ENCODE data around the gene PRDM1. TPM values are rescaled to one million over a fixed set of nuclear protein-coding genes. Genes with fewer than 3 reads are reported as not detected.

PRDM1 gene
- total and polyA plus RNA-seq, 2 donors (not counting 1 experiment from before 2014, with no cell fraction given): 6.9 to 9.6 TPM

- no peaks in the 10 kb centered on the region for H3K27me3 ChIP-seq (replicated peaks in 1 of 4; ENCODE audit: control extremely low read depth in 1 of 4, control insufficient read depth in 3 of 4, insufficient read depth in 4 of 4, low read length in 3 of 4)
- no peak overlapping the region for H3K4me3 ChIP-seq (ENCODE audit: control extremely low read depth in 1 of 5, extremely low read depth in 1 of 5, insufficient read depth in 1 of 5, low read depth in 2 of 5, low read length in 4 of 5)
- no peaks in the 10 kb centered on the region for H3K79me2 ChIP-seq (ENCODE audit: control insufficient read depth, insufficient read depth, low read length)
- intact Hi-C loops (cut with micrococcal nuclease): no loop called here
- TF ChIP-seq CTCF (IDR thresholded peaks at IDR 0.05) (no peak), EZH2 (IDR thresholded peaks at IDR 0.05; ENCODE audit: borderline replicate concordance, insufficient read depth, low read depth, low read length, poor library complexity, severe bottlenecking) (no peak)
- peaks cover 5% of the 10 kb centered on the region for H3K4me1 Mint-ChIP-seq
- H3K27ac Mint-ChIP-seq: no peak overlapping the region
- H3K9ac ChIP-seq (ENCODE audit: low read length): no peak overlapping the region
- no peak overlapping the region for H3K27ac ChIP-seq (ENCODE audit: low read length in 2 of 2)
- H3K36me3 ChIP-seq (replicated peaks in 1 of 2; ENCODE audit: control extremely low read depth in 1 of 2, control insufficient read depth in 1 of 2, extremely low read depth in 1 of 2, insufficient read depth in 2 of 2, low read length in 1 of 2): no peaks in the 10 kb centered on the region
- H3K9me3 Mint-ChIP-seq (ENCODE audit: insufficient read depth): no peaks in the 10 kb centered on the region
- no peaks in the 10 kb centered on the region for H3K9me3 ChIP-seq (ENCODE audit: control extremely low read depth in 1 of 3, control insufficient read depth in 2 of 3, insufficient read depth in 1 of 3, low read length in 2 of 3)
- ChIA-PET POLR2A (no interaction called here), CTCF (no interaction called here)
- no peak overlapping the region for H3K4me3 Mint-ChIP-seq
- WGBS (ENCODE audit: insufficient coverage): no CpG with 5 or more reads among the region's 6 CpGs
- H3K4me2 ChIP-seq (replicated peaks; ENCODE audit: low read depth, low read length, poor library complexity, severe bottlenecking): no peak overlapping the region
- H2AFZ ChIP-seq (ENCODE audit: insufficient read depth, low read depth, low read length, poor library complexity, severe bottlenecking): no peak overlapping the region
- H3K4me1 ChIP-seq (ENCODE audit: control insufficient read depth in 2 of 2, insufficient read depth in 2 of 2, low read length in 2 of 2): no peaks in the 10 kb centered on the region
- peaks cover 3% of the 10 kb centered on the region for H3K27me3 Mint-ChIP-seq
- no peaks in the 10 kb centered on the region for H4K20me1 ChIP-seq (ENCODE audit: control insufficient read depth, insufficient read depth, low read length, poor library complexity, severe bottlenecking)
- DNase-seq: no peak
- no peak for ATAC-seq (ENCODE audit: low read depth)
These were observed 46.9 kb downstream of the PRDM1 start for GRCh38 chr6:106133040-106133439.

GRCh38 chr6:106134087-106134770, 48.1 kb downstream of the PRDM1 start:
- WGBS (ENCODE audit: insufficient coverage): 89% methylated on average over 14 of the region's 17 CpGs
- no peaks in the 10 kb centered on the region for H3K27me3 ChIP-seq (replicated peaks in 1 of 4; ENCODE audit: control extremely low read depth in 1 of 4, control insufficient read depth in 3 of 4, insufficient read depth in 4 of 4, low read length in 3 of 4)
- H3K79me2 ChIP-seq (ENCODE audit: control insufficient read depth, insufficient read depth, low read length): no peaks in the 10 kb centered on the region
- ATAC-seq (ENCODE audit: low read depth): no peak
- TF ChIP-seq CTCF (IDR thresholded peaks at IDR 0.05) (no peak), EZH2 (IDR thresholded peaks at IDR 0.05; ENCODE audit: borderline replicate concordance, insufficient read depth, low read depth, low read length, poor library complexity, severe bottlenecking) (no peak)
- no peak overlapping the region for H3K27ac Mint-ChIP-seq
- no peak overlapping the region for H2AFZ ChIP-seq (ENCODE audit: insufficient read depth, low read depth, low read length, poor library complexity, severe bottlenecking)
- ChIA-PET CTCF (no interaction called here), POLR2A (no interaction called here)
- no peak overlapping the region for H3K4me2 ChIP-seq (replicated peaks; ENCODE audit: low read depth, low read length, poor library complexity, severe bottlenecking)
- peaks cover 6% of the 10 kb centered on the region for H3K4me1 Mint-ChIP-seq
- H3K4me3 Mint-ChIP-seq: no peak overlapping the region
- H3K4me3 ChIP-seq (ENCODE audit: control extremely low read depth in 1 of 5, extremely low read depth in 1 of 5, insufficient read depth in 1 of 5, low read depth in 2 of 5, low read length in 4 of 5): no peak overlapping the region
- DNase-seq: no peak
- H4K20me1 ChIP-seq (ENCODE audit: control insufficient read depth, insufficient read depth, low read length, poor library complexity, severe bottlenecking): no peaks in the 10 kb centered on the region
- H3K4me1 ChIP-seq (ENCODE audit: control insufficient read depth in 2 of 2, insufficient read depth in 2 of 2, low read length in 2 of 2): no peaks in the 10 kb centered on the region
- intact Hi-C loops (cut with micrococcal nuclease): no loop called here
- H3K27ac ChIP-seq (ENCODE audit: low read length in 2 of 2): no peak overlapping the region
- H3K36me3 ChIP-seq (replicated peaks in 1 of 2; ENCODE audit: control extremely low read depth in 1 of 2, control insufficient read depth in 1 of 2, extremely low read depth in 1 of 2, insufficient read depth in 2 of 2, low read length in 1 of 2): no peaks in the 10 kb centered on the region
- H3K9me3 ChIP-seq (ENCODE audit: control extremely low read depth in 1 of 3, control insufficient read depth in 2 of 3, insufficient read depth in 1 of 3, low read length in 2 of 3): no peaks in the 10 kb centered on the region
- H3K27me3 Mint-ChIP-seq: peaks cover 3% of the 10 kb centered on the region
- H3K9ac ChIP-seq (ENCODE audit: low read length): no peak overlapping the region
- no peaks in the 10 kb centered on the region for H3K9me3 Mint-ChIP-seq (ENCODE audit: insufficient read depth)
